ENCODE data around the gene CKLF.

CKLF gene

DNA sequence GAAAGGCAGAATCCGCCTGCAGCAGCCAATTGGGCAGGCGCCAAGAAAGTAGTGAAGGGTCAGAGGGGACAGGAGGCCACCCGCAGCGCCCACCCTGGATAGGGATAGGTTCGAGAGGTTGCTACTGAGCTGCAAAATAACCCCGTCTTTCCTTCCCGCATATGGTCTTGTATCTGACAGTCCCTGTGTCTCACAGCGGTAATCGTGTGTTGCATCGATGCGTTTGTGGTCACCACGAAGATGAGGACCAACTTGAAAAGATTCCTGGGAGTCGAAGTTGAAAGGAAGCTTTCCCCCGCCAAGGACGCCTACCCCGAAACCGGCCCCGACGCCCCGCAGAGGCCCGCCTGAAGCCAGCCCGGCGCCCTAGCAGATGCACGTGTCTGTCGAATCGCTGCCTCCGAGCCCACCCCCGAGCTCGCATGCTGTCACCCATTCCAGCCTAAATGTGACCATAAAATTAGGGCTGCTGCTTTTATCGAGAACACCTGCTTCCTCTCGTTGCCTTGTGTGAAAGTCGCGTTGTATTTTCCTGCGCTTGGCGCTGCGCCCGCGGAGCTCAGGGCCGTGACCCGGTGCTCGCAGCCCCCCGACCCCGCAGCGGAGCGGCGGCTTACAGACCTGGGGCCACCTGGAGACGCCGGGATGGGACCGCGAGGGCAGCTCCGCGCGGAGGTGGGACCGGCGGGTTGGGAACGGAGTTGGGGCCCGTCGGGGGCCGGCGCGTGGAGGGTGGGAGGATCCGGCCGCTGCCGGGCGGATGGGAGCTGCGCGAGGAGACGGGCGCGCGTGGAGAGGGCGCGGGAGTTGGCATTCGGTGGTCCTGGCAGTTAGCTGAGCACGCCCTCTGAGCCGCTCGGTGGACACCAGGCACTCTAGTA lies 26.5 kb downstream of the CKLF start, which contains the start of gene CMTM2:
Gene CMTM2 (plus strand): TSS at position 813 of the 881 bp plus-strand sequence. CDS start 145 bp downstream, outside the sequence.
- H3K27me3 ChIP-seq (replicated peaks; ENCODE audit: control insufficient read depth, insufficient read depth, low read length): peaks cover 9% of the 10 kb centered on the region
- no peak for DNase-seq (ENCODE audit: low read depth)
- no peaks in the 10 kb centered on the region for H3K9me3 ChIP-seq (ENCODE audit: control insufficient read depth, low read length)
- H3K4me3 ChIP-seq (ENCODE audit: low read length): no peak within 1 kb of the TSS
- H3K4me1 ChIP-seq (ENCODE audit: control insufficient read depth, insufficient read depth, low read length): peaks cover 41% of the 10 kb centered on the region
- H3K36me3 ChIP-seq (ENCODE audit: control insufficient read depth, insufficient read depth, low read length, severe bottlenecking): no peaks in the 10 kb centered on the region
- H3K9ac ChIP-seq (ENCODE audit: low read length): peak within 1 kb of the TSS; percentile 25

DNA sequence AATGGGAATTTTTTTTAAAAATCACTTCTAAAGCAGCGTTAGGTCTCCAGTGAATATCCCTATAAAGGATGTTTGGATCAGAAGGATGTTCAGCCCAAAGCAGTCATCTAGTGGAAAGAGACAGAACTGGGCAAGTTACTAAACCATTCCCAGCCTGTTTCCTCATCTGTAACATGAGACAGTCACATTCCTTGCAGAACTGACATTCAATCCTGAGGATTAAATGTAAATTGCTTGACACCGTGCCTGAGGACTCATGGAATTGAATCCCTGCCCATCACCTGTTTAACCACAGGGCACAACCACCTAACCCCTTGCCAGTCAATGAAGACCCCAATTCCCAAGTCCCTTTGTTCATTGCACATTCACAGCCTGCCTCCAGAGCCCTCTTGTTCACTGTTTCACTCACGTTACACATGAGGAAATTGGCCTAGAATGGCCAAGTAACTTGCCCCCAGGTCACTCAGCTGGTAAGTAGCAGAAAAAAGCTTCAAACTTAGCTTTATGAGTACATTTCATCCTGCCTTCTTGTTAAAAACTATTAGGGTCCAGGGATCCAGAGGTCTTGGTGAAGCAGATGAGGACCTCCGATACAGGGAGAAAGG lies 28.3 kb downstream of the CKLF start:
- Histone ChIP-seq H3K4me1 (ENCODE audit: control insufficient read depth, insufficient read depth, low read length) (peaks cover 41% of the 10 kb centered on the region), H3K9ac (ENCODE audit: low read length) (peak overlapping the region; percentile 60), H3K4me3 (ENCODE audit: low read length) (peak overlapping the region; percentile 59), H3K9me3 (ENCODE audit: control insufficient read depth, low read length) (no peaks in the 10 kb centered on the region), H3K27me3 (replicated peaks; ENCODE audit: control insufficient read depth, insufficient read depth, low read length) (peaks cover 9% of the 10 kb centered on the region), H3K36me3 (ENCODE audit: control insufficient read depth, insufficient read depth, low read length, severe bottlenecking) (no peaks in the 10 kb centered on the region)
- peak; percentile 93 for DNase-seq (ENCODE audit: low read depth)

DNA sequence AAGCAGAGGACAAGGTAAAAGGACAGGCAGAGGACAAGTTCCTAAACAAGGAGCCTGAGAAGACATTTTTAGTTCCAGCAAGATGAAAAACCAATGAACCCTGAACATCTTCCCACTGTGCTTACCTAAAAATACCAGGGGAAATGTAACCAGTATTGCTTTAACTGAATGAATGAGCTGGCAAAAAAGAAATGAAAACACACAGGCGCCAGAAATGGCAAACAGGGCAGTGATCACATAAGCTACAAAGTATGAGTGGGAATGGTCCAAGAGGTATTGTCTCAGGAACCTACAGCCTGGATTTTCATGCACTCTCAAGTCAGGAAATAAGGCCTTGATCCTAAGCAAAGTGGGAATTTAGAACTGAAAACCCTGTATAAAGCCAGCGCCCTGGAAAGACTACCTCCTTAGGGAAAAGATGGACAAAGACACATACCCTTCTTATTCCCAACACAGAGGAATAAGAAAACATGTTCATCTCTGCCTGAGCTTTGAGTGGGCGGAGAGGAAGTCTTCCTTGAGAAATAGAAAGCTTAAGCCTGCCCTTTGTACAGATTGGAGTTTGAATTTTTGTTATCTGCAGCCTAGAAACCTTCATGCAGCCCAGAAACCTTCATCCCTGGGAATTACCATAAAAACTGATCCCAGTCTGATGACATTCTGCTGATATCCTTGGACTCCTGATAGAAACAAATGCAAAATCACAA lies 29.0 kb downstream of the CKLF start:
- Histone ChIP-seq H3K9ac (ENCODE audit: low read length) (peak overlapping the region; percentile 60), H3K4me3 (ENCODE audit: low read length) (peak overlapping the region; percentile 59), H3K27me3 (replicated peaks; ENCODE audit: control insufficient read depth, insufficient read depth, low read length) (peaks cover 9% of the 10 kb centered on the region), H3K4me1 (ENCODE audit: control insufficient read depth, insufficient read depth, low read length) (peaks cover 41% of the 10 kb centered on the region), H3K9me3 (ENCODE audit: control insufficient read depth, low read length) (no peaks in the 10 kb centered on the region), H3K36me3 (ENCODE audit: control insufficient read depth, insufficient read depth, low read length, severe bottlenecking) (no peaks in the 10 kb centered on the region)
- peak; percentile 46 for DNase-seq (ENCODE audit: low read depth)

DNA sequence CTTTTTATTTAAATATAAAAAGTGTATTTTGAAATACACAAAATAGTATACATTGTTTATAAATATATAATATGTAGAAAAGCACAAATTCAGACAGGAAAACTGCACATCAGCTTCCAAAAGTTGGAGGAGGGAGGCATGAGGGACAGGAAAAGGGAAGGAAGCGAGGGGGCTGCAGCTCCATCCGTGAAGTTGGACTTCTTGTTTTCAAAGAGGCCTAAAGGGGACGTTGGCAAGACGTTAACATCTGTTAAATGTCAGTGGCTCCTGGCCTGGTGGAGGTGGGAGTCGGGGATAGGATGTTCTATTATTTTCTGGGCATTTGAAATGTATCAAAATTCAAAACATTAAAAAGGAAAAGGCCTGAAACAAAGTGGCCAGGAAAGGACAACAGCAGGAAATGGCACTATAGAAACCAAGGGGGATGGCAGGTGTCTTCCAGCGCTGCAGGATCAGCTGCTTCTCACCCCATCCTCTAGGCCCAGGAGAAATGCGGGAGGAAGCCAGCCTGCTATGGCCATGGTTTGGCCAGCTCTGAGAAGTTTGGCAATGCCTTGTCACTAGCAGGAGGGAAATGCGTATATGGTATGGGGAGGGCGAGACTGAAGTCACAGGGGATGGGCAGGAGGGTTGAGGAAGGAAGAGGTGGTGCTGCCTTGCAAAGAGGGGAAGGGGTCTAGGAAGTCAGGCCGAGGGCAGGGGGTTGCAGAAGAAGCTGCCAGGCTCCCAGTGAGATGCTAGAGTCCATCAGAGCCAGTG lies 33.3 kb downstream of the CKLF start:
- no peak for DNase-seq (ENCODE audit: low read depth)

DNA sequence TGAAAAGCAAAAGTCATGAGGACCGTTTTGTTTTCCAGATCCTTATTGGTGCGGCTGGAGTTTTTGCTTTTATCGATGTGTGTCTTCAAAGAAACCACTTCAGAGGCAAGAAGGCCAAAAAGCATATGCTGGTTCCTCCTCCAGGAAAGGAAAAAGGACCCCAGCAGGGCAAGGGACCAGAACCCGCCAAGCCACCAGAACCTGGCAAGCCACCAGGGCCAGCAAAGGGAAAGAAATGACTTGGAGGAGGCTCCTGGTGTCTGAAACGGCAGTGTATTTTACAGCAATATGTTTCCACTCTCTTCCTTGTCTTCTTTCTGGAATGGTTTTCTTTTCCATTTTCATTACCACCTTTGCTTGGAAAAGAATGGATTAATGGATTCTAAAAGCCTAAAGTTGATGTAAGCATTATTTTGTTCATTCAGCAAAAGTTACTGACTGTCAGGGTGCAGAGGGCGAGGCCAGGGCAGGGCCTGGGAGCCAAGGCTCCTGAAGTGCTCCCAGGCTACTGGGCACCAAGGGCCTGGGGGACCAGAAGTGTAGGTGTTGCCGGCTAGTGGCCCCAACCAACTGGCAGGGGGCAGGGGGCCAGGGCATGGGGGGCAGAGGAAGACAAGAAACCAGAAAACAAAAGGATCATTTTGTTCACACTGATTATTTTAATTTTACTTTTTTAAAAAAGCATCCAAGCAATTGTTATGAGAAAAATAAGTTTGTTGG lies 35.7 kb downstream of the CKLF start:
- Histone ChIP-seq H3K4me1 (ENCODE audit: control insufficient read depth, insufficient read depth, low read length) (no peaks in the 10 kb centered on the region), H3K9ac (ENCODE audit: low read length) (no peak overlapping the region), H3K27me3 (replicated peaks; ENCODE audit: control insufficient read depth, insufficient read depth, low read length) (no peaks in the 10 kb centered on the region), H3K36me3 (ENCODE audit: control insufficient read depth, insufficient read depth, low read length, severe bottlenecking) (no peaks in the 10 kb centered on the region), H3K4me3 (ENCODE audit: low read length) (peak overlapping the region; percentile 28), H3K9me3 (ENCODE audit: control insufficient read depth, low read length) (no peaks in the 10 kb centered on the region)
- DNase-seq (ENCODE audit: low read depth): no peak

More for the DNA sequence above, 33.3 kb downstream of the CKLF start:
- Histone ChIP-seq H3K27me3 (replicated peaks; ENCODE audit: control insufficient read depth, insufficient read depth, low read length) (no peaks in the 10 kb centered on the region), H3K9me3 (ENCODE audit: control insufficient read depth, low read length) (no peaks in the 10 kb centered on the region), H3K4me3 (ENCODE audit: low read length) (no peak overlapping the region), H3K9ac (ENCODE audit: low read length) (no peak overlapping the region), H3K36me3 (ENCODE audit: control insufficient read depth, insufficient read depth, low read length, severe bottlenecking) (no peaks in the 10 kb centered on the region), H3K4me1 (ENCODE audit: control insufficient read depth, insufficient read depth, low read length) (peaks cover 17% of the 10 kb centered on the region)

DNA sequence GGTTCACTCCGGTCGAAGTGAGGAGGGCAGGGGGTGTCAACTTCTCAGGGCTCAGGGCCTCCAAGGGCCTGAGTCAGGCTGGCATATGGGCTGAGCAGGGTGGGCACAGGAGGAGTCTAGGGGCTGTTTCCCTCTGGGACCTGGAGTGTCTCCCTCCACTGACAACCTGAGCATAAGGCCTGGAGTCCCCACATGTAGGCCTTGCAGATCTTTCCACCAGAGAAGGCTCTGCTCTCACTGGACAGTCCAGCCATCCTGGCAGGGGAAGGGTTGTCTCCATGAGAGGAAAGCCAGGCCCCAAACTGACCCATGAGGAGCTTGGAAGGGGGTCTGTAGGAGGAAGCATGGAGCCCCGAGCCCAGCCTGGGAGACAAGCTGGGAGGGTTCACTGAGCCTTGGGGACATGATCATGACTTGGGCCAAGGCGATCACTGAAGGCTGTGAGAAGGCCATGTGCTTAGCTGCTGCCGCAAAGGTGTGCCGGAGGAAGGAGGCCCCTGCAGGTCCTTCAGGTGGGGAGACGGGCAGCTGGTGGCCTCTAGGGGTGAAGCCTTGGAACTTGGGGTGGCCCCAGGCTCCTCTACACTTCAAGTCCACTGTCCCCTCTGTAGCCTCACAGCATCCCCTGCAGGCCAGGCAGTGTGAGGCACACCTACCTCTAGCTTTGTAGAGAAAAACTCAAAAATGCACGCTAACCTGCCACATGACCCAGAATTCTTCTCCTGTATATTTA lies 36.8 kb downstream of the CKLF start:
- H3K4me3 ChIP-seq (ENCODE audit: low read length): no peak overlapping the region
- no peak for DNase-seq (ENCODE audit: low read depth)
- no peaks in the 10 kb centered on the region for H3K36me3 ChIP-seq (ENCODE audit: control insufficient read depth, insufficient read depth, low read length, severe bottlenecking)

DNA sequence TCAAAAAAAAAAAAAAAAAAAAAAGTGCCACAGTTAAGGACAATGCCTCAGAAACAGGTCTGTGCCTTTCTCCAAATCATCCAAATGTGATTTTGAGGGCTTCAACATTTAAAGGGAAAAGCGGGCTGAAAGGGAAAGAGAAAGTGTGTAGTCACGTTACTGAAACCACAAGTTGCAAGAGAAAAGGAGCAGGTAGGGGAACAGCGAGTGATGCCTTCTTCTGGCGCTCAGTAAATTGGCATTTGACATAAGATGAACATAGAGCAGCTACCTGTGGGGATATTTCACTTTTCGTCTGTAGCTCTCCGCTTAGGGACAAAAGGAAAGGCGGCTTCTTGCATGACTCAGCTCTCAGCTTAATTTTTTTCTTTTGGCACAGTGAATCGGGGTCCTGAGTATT lies 37.9 kb downstream of the CKLF start:
- Histone ChIP-seq H3K27me3 (replicated peaks; ENCODE audit: control insufficient read depth, insufficient read depth, low read length) (peaks cover 5% of the 10 kb centered on the region), H3K4me3 (ENCODE audit: low read length) (no peak overlapping the region), H3K36me3 (ENCODE audit: control insufficient read depth, insufficient read depth, low read length, severe bottlenecking) (no peaks in the 10 kb centered on the region), H3K9ac (ENCODE audit: low read length) (no peak overlapping the region), H3K4me1 (ENCODE audit: control insufficient read depth, insufficient read depth, low read length) (no peaks in the 10 kb centered on the region), H3K9me3 (ENCODE audit: control insufficient read depth, low read length) (peaks cover 3% of the 10 kb centered on the region)
- no peak for DNase-seq (ENCODE audit: low read depth)

More for the DNA sequence above, 36.8 kb downstream of the CKLF start:
- Histone ChIP-seq H3K4me1 (ENCODE audit: control insufficient read depth, insufficient read depth, low read length) (no peaks in the 10 kb centered on the region), H3K9me3 (ENCODE audit: control insufficient read depth, low read length) (peaks cover 3% of the 10 kb centered on the region), H3K27me3 (replicated peaks; ENCODE audit: control insufficient read depth, insufficient read depth, low read length) (no peaks in the 10 kb centered on the region), H3K9ac (ENCODE audit: low read length) (no peak overlapping the region)

DNA sequence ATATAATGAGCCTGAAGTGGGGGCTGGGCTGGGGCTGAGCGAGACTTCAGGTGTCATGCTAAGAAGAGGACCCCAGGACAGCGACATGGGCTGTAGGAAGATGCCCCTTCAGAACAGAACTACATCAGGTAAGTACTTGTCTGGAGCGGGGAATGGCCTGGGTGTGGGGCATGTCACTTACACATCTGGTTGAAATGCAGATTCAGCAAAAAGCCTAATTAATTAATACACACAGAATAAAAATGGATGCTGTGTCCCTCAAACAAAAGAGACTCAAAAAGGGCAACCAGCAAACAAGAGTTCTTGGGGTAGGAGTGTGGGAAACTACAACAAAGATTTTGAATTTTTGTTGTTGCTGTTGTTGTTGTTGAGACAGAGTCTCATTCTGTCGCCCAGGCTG lies 38.6 kb downstream of the CKLF start:
- DNase-seq (ENCODE audit: low read depth): no peak
- Histone ChIP-seq H3K9me3 (ENCODE audit: control insufficient read depth, low read length) (peaks cover 3% of the 10 kb centered on the region), H3K9ac (ENCODE audit: low read length) (no peak overlapping the region), H3K4me1 (ENCODE audit: control insufficient read depth, insufficient read depth, low read length) (no peaks in the 10 kb centered on the region), H3K36me3 (ENCODE audit: control insufficient read depth, insufficient read depth, low read length, severe bottlenecking) (no peaks in the 10 kb centered on the region), H3K4me3 (ENCODE audit: low read length) (no peak overlapping the region), H3K27me3 (replicated peaks; ENCODE audit: control insufficient read depth, insufficient read depth, low read length) (peaks cover 5% of the 10 kb centered on the region)

DNA sequence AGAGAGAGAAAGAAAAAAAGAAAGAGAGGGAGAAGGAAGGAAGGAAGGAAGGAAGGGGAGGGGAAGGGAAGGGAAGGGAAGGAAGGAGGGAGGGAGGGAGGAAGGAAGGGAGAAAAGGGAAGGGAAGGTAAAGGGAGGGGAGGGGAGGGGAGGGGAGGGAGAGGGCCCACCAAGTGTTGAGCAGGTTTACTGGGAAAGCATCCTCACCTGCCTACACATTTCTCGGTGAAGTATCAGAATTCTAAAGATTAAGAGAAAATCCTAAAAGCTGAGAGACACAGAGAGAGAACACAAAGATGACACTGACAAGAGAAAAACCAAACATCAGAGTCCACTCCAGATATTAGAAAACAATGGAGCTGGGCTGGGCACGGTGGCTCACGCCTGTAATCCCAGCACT lies 39.9 kb downstream of the CKLF start:
- Histone ChIP-seq H3K36me3 (ENCODE audit: control insufficient read depth, insufficient read depth, low read length, severe bottlenecking) (no peaks in the 10 kb centered on the region), H3K9me3 (ENCODE audit: control insufficient read depth, low read length) (peaks cover 3% of the 10 kb centered on the region), H3K9ac (ENCODE audit: low read length) (no peak overlapping the region), H3K4me1 (ENCODE audit: control insufficient read depth, insufficient read depth, low read length) (no peaks in the 10 kb centered on the region), H3K4me3 (ENCODE audit: low read length) (no peak overlapping the region), H3K27me3 (replicated peaks; ENCODE audit: control insufficient read depth, insufficient read depth, low read length) (peaks cover 5% of the 10 kb centered on the region)
- DNase-seq (ENCODE audit: low read depth): no peak

DNA sequence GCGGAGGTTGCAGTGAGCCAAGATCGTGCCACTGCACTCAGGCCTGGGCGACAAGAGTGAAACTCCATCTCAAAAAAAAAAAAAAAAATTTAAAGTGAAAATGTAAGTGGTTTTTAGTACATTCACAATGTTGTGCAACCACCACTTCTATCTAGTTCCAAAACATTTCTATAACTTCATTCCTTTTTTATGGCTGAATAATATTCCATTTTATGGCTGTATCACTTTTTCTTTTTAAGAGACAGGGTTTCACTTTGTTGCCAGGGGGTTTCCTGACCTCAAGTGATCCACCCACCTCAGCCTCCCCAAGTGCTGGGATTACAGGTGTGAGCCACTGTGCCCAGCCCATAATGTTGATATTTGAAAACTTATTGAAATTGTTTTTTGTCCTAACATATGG lies 40.4 kb downstream of the CKLF start:
- H3K36me3 ChIP-seq (ENCODE audit: control insufficient read depth, insufficient read depth, low read length, severe bottlenecking): no peaks in the 10 kb centered on the region
- H3K27me3 ChIP-seq (replicated peaks; ENCODE audit: control insufficient read depth, insufficient read depth, low read length): peaks cover 5% of the 10 kb centered on the region
- DNase-seq (ENCODE audit: low read depth): no peak
- peaks cover 3% of the 10 kb centered on the region for H3K9me3 ChIP-seq (ENCODE audit: control insufficient read depth, low read length)
- no peak overlapping the region for H3K9ac ChIP-seq (ENCODE audit: low read length)
- no peak overlapping the region for H3K4me3 ChIP-seq (ENCODE audit: low read length)
- no peaks in the 10 kb centered on the region for H3K4me1 ChIP-seq (ENCODE audit: control insufficient read depth, insufficient read depth, low read length)

All from adipocyte (in vitro differentiated cells).